ENCODE data around the gene FGFR3.
"Not testable (repeated sequence)": the region's sequence is repeated elsewhere in the genome, so short reads cannot be mapped to it uniquely, and the experiment has no call there.

The FGFR3 gene

DNA sequence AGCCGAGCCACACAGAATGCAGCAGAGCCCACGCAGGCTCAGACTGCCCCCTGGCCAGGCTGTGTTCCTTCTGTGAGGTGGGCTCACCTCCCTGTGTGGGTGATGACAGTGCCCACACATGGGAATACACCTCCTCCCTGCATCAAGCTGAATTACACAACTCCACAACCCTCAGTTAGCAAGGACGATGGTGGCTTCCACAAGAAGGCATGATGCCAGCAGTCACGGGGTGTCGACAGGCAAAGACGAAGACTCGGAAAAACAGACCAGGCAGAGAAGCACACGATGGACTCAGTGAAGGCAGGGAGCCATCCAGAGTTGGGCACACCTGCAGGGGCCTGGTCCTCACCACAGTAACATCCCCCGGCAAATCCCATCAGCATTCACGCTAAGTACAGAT, 50.8 kb downstream of the FGFR3 start:
- DNase-seq, result no peak

DNA sequence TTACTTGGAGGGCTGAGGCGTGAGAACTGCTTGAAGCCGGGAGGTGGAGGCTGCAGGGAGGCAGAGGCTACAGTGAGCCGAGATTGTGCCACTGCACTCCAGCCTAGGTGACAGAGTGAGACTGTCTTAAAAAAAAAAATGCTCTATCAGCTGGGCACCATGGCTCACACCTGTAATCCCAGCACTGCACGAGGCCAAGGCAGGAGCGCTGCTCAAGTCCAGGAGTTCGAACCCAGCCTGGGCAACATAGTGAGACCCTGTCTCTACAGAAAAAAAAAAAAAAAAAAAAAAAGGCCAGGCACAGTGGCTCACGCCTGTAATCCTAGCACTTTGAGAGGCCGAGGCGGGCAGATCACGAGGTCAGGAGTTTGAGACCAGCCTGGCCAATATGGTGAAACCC, 51.5 kb downstream of the FGFR3 start:
- DNase-seq, result not testable (repeated sequence)

- DNase-seq, result no peak
Observed at GRCh38 chr4:1846580-1846979, 53.5 kb downstream of the FGFR3 start.

DNA sequence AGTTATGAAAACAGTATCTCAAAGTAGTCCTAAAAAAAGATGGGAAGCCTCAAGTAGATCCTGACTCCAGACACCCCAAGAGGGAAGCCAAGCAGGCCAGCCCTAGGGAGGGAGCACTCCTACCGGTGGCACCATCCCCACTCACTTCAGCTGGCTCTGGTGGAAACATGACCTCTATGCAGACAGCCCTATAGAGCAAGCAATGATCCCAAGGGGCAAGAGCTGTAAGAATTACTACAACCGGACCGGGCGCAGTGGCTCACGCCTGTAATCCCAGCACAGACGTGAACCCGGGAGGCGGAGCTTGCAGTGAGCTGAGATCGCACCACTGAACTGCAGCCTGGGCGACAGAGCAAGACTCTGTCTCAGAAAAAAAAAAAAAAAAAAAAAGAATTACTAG, 57.2 kb downstream of the FGFR3 start:
- no peak for DNase-seq

GRCh38 chr4:1851160-1851559, 58.1 kb downstream of the FGFR3 start:
- DNase-seq, result no peak

GRCh38 chr4:1851575-1852410, 58.7 kb downstream of the FGFR3 start:
- peak; percentile 29 for DNase-seq

GRCh38 chr4:1852904-1853623, 60.0 kb downstream of the FGFR3 start:
- DNase-seq, result no peak

DNA sequence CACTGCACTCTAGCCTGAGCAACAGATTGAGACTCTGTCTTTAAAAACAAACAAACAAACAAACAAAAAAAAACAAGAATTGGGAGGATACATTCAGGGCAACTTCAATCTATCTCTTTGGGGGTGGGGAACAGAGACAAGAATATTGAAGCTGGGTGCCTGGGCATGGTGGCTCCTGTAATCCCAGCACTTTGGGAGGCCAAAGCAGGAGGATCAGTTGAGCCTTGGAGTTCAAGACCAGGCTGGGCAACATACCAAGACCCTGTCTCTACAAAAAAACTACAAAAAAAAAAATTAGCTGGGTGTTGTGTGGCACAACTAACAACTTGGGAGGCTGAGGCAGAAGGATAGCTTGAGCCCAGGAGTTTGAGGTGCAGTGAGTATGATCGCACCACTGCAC, 61.7 kb downstream of the FGFR3 start:
- DNase-seq, result no peak

- DNase-seq, result no peak
Observed at GRCh38 chr4:1855333-1856070, 62.4 kb downstream of the FGFR3 start.

- peak; percentile 93 for DNase-seq
Observed at GRCh38 chr4:1856071-1856942, 63.2 kb downstream of the FGFR3 start, which contains the start of gene LETM1. LETM1 (minus strand) TSS chr4:1856156; CDS start chr4:1855950, 206 bp downstream.

DNA sequence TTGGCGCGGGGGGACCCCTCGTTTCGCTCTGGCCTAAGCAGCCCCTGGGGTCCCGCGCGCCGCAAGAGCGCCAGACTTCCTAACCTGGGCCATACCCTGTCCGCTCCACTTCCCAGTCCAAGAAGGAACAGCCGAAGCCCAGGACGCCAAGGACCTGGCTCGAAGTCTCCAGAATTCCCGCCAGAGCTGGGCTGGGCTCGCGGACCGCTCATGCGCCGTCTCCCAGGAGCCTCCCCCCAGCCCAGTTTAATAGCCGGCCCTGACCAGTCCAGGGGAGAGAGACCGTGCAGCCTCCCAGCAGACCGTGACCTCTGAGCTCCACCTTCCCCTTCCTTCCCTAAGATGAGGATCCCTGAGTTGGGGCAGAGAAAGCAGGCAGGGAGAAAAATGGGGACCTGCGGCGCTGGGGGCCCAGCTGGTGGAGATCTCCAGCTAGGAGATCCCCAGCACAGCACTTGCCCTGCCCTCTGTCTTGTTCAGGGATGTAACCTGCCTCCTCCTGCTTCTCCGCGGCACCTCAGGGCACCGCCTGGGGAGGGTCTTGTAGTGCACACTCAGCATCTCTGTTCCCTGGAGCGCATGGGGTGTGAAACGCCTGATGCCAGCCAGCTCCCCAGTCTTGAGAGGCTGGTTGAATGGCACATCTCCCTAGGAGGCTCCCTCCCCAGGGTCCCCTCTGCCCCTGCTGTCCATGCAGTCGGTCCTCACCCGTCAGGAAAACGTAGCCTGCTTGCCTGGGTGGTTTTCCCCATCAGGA, 64.0 kb downstream of the FGFR3 start:
- DNase-seq, result no peak

DNA sequence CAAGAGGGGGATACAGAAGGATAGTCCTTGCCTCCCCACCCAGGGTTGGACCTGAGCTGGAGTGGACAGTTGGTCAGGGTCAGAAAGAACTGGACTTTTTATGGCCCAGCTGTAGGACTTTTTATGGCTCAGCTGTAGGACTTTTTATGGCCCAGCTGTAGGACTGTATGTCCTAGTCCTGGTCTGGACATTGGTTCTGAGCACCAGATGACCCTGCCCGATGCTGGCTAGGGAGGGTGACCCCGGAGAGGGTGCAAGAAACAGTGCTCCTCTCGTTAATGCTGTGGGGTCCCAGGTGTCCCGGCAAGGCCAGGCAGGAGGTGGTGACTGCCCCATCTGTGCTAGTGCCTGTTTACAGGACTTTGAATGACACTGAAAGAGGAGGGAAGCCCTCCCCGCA, 64.8 kb downstream of the FGFR3 start:
- no peak for DNase-seq
